Activated T-cell treated with anti-CD3 and anti-CD28 coated beads for 24 hours (primary cell): Measurements from ENCODE around the gene RASL11B.

ENCODE experiments used
- DNase-seq: peaks from one replicate; pipeline ENCODE4 v3.0.0-alpha.2; 2020; ENCODE audit warnings: low read depth

The RASL11B gene

GRCh38 chr4:52843351-52843750 is 18.8 kb upstream of the RASL11B start:
- DNase-seq, result no peak

- DNase-seq, result no peak
Observed at GRCh38 chr4:52843958-52844357, 18.2 kb upstream of the RASL11B start.

DNA sequence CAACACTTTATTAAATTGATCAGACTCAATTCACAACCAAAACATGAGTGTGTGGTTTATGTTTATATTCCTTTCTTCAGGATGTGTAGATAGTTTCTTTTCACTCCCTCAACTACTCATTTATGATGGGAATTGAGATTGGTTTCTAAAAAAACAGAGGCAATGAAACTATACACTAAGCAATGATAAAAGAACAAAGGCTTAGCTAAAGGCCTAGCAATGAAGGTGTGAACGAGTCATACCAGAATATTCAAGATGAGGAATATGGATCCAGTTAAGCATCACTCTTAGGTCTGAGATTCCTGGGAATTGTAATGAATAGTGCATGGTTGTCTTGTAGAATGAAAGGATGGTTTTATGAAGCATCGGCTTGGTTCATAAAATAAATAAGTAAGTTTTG is 17.5 kb upstream of the RASL11B start:
- DNase-seq, result no peak

- DNase-seq, result no peak
Observed at GRCh38 chr4:52846502-52846901, 15.6 kb upstream of the RASL11B start.

DNA sequence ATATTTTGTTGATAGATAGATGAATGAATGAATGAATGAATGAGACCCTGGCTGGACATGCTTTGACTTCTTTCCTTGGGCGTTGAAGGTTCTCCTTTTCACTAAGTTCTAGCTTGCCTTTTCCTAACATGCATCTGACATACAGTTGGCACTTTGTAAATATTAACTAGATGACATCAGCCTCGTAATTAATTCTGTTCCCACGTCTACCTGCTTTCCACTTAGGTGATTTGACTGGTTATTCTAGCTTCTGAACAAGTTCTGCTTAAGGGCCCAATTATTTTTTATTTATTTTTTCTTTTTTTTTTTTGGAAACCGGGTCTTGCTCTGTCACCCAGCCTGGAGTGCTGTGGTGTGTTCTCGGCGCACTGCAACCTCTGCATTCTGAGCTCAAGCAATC is 13.9 kb upstream of the RASL11B start:
- no peak for DNase-seq

DNA sequence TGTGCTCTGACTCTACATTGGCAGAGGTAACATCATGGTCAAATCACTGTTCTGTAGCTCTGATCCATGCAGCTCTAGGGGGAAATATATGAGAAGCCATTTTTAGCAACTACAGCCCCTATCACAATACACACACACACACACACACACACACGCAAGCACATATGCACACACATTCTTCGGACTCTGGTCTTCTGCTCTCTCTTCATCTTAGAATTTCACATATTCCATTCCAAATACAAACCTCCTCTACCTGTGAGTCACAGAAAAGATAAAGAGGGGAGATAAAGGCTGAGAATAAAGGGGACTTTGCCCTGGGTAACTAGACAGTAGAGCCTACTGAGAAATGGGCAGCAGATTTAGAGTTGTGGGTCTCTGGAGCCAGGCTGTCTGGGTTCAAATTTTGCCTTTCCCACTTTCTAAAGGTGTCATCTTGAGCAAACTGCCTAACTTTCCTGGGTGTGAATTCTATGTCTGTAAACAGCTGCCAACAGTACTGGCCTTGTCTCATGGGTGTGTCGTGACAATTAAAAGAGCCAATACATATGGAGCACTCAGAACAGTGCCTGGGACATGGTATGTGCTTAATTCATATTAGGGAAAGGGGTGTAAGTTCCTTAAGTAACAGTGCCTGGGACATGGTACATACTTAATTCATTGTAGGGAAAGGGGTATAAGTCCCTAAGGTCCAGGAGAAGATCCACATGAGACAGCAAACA is 11.6 kb upstream of the RASL11B start:
- DNase-seq, result no peak

- no peak for DNase-seq
Observed at GRCh38 chr4:52852041-52852440, 10.1 kb upstream of the RASL11B start.

GRCh38 chr4:52852711-52853110 is 9.4 kb upstream of the RASL11B start:
- no peak for DNase-seq

DNA sequence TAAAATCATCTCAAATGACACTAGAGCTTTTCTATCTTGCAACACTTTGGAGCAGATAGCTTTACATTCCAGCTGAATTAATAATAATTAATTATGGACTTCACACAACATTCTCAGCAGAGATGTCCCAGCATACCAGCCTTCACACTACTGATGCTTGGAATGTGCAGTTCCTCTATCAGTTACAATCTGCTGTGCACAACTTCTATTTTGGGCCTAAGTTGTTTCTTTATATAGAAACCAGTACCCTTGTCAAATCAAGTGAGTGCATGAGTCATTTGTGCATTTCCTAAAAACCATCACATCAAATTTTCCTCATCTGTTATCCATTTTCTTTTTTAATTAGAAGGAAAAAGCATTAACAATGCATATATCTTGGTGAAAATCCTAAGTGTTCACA is 8.8 kb upstream of the RASL11B start:
- no peak for DNase-seq

DNA sequence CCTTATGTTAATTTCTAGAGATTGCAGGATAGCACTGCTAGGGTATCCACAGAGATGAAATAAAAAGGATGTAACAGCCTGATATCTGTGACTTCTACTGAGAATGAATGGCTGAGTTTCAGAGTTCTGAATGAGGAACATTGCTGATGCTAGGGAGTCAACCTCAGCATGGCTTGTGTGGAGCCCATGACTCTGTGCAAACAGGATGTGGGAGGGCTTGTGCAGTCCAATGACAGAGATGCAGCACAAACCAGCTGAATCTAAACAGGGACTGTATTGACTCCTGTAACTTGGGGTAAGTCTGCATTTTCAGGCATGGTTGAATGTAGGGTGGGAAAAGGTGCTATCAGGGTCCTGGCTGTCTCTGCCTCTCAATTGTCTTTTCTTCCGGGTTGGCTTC is 5.3 kb upstream of the RASL11B start:
- no peak for DNase-seq

- DNase-seq, result no peak
Observed at GRCh38 chr4:52860361-52860760, 1.8 kb upstream of the RASL11B start.

DNA sequence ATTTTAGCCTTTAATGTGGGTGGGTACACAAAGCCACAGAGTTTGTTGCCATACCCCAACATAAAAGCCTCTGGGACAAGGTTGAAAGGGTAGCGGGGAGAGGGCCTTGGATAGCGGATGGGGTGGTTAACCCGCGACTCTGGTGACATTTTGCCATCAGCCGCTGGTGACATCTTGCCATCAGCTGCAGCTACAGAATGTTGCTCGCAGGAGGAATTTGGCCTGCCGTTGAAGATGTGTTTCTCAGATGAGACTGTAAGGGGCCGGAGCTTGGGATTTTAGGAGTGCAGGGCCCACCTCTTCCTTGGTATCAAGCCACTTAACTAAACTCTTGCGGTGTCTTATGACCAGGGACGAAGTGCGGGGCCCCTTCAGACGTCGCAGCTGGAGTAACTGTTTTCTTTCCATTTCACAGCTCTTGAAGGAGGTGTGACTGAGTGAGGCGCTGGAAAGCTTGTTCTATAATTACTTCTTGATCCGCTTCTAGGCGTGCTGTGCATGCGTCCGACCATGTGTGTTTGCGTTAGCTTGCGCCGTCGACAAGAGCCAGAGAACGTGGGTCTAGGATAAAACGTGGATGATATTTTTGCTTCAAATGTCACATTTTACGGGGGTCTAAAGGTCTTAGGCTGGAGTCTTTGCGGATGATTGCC is 820 bp upstream of the RASL11B start:
- DNase-seq, result no peak

- no peak for DNase-seq
Observed at GRCh38 chr4:52862639-52863161, 583 bp downstream of the RASL11B start.

- DNase-seq, result no peak
Observed at GRCh38 chr4:52863324-52863723, 1.2 kb downstream of the RASL11B start.

DNA sequence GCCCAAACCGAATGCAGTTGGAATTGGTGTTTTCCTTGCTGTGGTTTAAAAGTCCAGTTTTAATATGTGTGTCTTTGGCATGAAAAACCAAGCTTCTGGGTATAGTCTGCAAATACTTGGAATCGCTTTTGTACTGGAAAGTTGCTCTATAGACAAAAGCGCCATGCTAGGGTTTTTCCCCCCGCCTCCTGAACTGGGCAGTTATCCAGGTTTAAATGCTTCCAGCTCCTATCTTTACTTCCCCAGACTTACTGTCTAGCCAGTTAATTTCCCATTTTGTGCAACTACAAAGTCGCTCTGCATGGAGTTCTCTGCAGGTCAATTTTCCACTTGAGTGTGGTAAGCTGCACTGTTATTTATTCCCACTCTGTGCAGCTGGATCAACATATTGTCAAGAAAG is 2.7 kb downstream of the RASL11B start:
- DNase-seq, result no peak

- no peak for DNase-seq
Observed at GRCh38 chr4:52865300-52865699, 3.2 kb downstream of the RASL11B start.

DNA sequence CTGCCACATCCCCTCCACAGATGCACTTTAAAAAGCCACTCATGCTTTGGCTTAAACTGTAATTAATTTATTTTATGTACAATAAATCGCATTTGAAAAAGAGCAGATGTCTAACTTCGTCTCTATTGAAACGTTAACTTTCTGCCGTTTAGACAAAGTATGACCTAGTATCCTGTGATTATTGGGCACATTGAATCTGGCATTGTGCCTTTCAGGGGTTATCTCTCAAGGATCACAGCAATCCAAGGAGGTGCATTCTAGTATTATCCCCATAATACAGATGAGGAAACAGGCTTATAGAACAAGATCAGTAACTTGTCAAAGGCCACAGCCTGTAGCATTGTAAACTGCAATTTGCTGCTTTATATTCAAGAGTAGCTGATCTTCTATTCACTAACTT is 4.6 kb downstream of the RASL11B start:
- no peak for DNase-seq

- no peak for DNase-seq
Observed at GRCh38 chr4:52867163-52867562, 5.0 kb downstream of the RASL11B start.

GRCh38 chr4:52868133-52868532 is 6.0 kb downstream of the RASL11B start:
- DNase-seq, result no peak

GRCh38 chr4:52869196-52869595 is 7.1 kb downstream of the RASL11B start:
- DNase-seq, result no peak

GRCh38 chr4:52869656-52870055 is 7.5 kb downstream of the RASL11B start:
- no peak for DNase-seq

GRCh38 chr4:52870225-52870624 is 8.1 kb downstream of the RASL11B start:
- no peak for DNase-seq

DNA sequence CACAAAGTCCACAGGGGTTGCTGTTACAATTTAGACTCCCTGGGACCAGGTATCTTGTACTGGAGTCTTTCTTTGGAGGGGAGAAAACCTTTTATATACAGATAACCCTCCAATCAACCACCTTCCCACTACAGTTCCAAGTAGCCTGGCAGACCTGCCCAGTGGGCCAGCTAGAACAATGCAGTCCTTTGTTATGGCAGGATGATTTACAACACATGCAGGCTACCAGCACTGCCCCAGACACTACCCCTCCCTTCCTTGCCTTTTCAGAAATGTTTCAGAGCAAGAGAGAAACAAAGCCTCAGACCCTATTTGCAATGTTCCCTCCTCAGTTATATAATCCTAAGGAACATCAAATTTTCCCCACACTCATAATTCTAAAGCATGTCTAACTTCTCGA is 11.1 kb downstream of the RASL11B start:
- no peak for DNase-seq

DNA sequence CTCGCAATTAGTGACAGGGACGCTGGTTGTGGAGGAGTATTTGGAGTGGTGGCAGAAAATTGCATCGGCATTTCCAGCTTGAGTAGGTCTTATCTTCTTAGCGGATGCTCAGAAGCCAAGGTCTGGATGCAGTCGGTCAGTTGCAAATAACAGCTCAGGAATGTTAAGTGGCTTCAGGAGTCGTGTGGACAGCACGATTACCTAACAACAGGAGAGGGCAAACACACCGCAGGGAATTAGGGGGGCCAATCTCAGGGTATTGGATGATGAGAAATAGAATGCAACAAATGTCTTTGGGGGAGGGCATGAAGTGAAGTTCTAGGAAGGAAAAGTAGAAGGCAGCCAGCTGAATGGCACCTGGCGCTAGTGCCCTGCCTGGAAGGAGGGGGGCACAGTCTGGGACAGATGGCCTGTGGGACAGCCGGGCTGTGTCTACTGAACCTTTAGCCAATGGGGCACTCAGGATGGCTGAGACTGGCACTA is 11.8 kb downstream of the RASL11B start:
- DNase-seq, result no peak
